ENCODE data around the gene CFAP210.
"Not testable (repeated sequence)": the region's sequence is repeated elsewhere in the genome, so short reads cannot be mapped to it uniquely, and the experiment has no call there.

- TF ChIP-seq ZSCAN16 (tag by site-specific recombination; IDR thresholded peaks at IDR 0.05); CTCF (tag by site-specific recombination; IDR thresholded peaks at IDR 0.05); GLI4 (tag by site-specific recombination; IDR thresholded peaks at IDR 0.05); YY1 (tag by site-specific recombination; IDR thresholded peaks at IDR 0.05); ZNF248 (tag by site-specific recombination; IDR thresholded peaks at IDR 0.05); KLF7 (tag by site-specific recombination; IDR thresholded peaks at IDR 0.05; ENCODE audit: borderline replicate concordance); ZNF670 (tag by site-specific recombination; IDR thresholded peaks at IDR 0.05; ENCODE audit: low read depth): not testable (repeated sequence)
These were observed 6.3 kb downstream of the CFAP210 start for GRCh38 chr2:169687943-169688342.

All from HEK293 (cell line).